ENCODE data around the gene LRRC75B. TPM values are rescaled to one million over a fixed set of nuclear protein-coding genes. Genes with fewer than 3 reads are reported as not detected.

Gene LRRC75B
- total and polyA plus RNA-seq, 2 of the 13 experiments (the other 11 are each of a cell fraction or from before 2014, with no cell fraction given) = 11.8 to 34.8 TPM

- TF ChIP-seq TBP (CRISPR knock-in tag; IDR thresholded peaks at IDR 0.05) = no peak
- TF ChIP-seq KLF6 (CRISPR knock-in tag; IDR thresholded peaks at IDR 0.05) = no peak
- no peak for TF ChIP-seq ZNF660 (CRISPR knock-in tag; IDR thresholded peaks at IDR 0.05; ENCODE audit: borderline replicate concordance, low read depth)
- no peak for TF ChIP-seq U2AF1 (optimal IDR thresholded peaks at IDR 0.05; ENCODE audit: low read depth, low read length)
- TF ChIP-seq HMGXB4 (CRISPR knock-in tag; IDR thresholded peaks at IDR 0.05; ENCODE audit: borderline replicate concordance in 1 of 2, low read depth in 1 of 2) = no peak
- peak; percentile 65; the same call in 1 of the 2 replicates for TF ChIP-seq ZNF503 (CRISPR knock-in tag; IDR thresholded peaks at IDR 0.05)
- TF ChIP-seq REXO4 (CRISPR knock-in tag; IDR thresholded peaks at IDR 0.05; ENCODE audit: borderline replicate concordance) = no peak
- TF ChIP-seq ZNF367 (CRISPR knock-in tag; IDR thresholded peaks at IDR 0.05; ENCODE audit: borderline replicate concordance) = no peak
- peak; percentile 50; the same call in 1 of the 2 replicates for TF ChIP-seq ZNF574 (CRISPR knock-in tag; IDR thresholded peaks at IDR 0.05)
- TF ChIP-seq BCL6 (CRISPR knock-in tag; IDR thresholded peaks at IDR 0.05) = peak; percentile 57
- TF ChIP-seq REL (CRISPR knock-in tag; conservative IDR thresholded peaks at IDR 0.05) = no peak
- no peak for TF ChIP-seq NRL (CRISPR knock-in tag; IDR thresholded peaks at IDR 0.05; ENCODE audit: borderline replicate concordance)
- TF ChIP-seq ZNF549 (CRISPR knock-in tag; IDR thresholded peaks at IDR 0.05) = no peak
- TF ChIP-seq CBX1 (IDR thresholded peaks at IDR 0.05; ENCODE audit: low read depth) = no peak
- no peak for TF ChIP-seq NKX3-1 (CRISPR knock-in tag; IDR thresholded peaks at IDR 0.05)
- TF ChIP-seq SMYD3 (CRISPR knock-in tag; IDR thresholded peaks at IDR 0.05) = no peak
- no peak for TF ChIP-seq KLF12 (CRISPR knock-in tag; IDR thresholded peaks at IDR 0.05; ENCODE audit: borderline replicate concordance)
- TF ChIP-seq KDM5B (CRISPR knock-in tag; IDR thresholded peaks at IDR 0.05; ENCODE audit: borderline replicate concordance) = no peak
- peak; percentile 57; the same call in 1 of the 2 replicates for TF ChIP-seq FOXJ3 (CRISPR knock-in tag; IDR thresholded peaks at IDR 0.05; ENCODE audit: borderline replicate concordance)
- TF ChIP-seq ZSCAN30 (CRISPR knock-in tag; IDR thresholded peaks at IDR 0.05) = no peak
- TF ChIP-seq SNAPC2 (CRISPR knock-in tag; IDR thresholded peaks at IDR 0.05) = no peak
- TF ChIP-seq RFX3 (CRISPR knock-in tag; IDR thresholded peaks at IDR 0.05) = no peak
- peak; percentile 97 for TF ChIP-seq ZSCAN29 (CRISPR knock-in tag; conservative IDR thresholded peaks at IDR 0.05)
- TF ChIP-seq ZNF644 (CRISPR knock-in tag; IDR thresholded peaks at IDR 0.05; ENCODE audit: low read depth) = no peak
- TF ChIP-seq ATF3 (CRISPR knock-in tag; IDR thresholded peaks at IDR 0.05) = 0 out of 2 replicates have a peak, but pooled peaks have one; percentile 30
These were observed 1.1 kb upstream of the LRRC75B start (continued) for GRCh38 chr22:24593836-24594568.

Data from HepG2 (cell line).